M059J (cell line): ENCODE measurements around the gene C1QL4. TPM values are rescaled to one million over a fixed set of nuclear protein-coding genes. Genes with fewer than 3 reads are reported as not detected.
"Not testable (repeated sequence)": the region's sequence is repeated elsewhere in the genome, so short reads cannot be mapped to it uniquely, and the experiment has no call there.

Experiments used
- DNase-seq: peaks from one replicate; pipeline ENCODE4 v3.0.0-alpha.2; 2012; ENCODE audit warnings: low read depth
- total RNA-seq: library from RNA; depleted of rRNA; stranded (reverse); fragments of >200 nt; shearing (Covaris generic); gene quantifications from 2 replicates; pipeline ENCODE4 v1.2.3, GENCODE V29; 2014; rRNA removed

The C1QL4 gene
- total RNA-seq = 0.39 TPM in 1 of 2 replicates, not detected in the other

DNA sequence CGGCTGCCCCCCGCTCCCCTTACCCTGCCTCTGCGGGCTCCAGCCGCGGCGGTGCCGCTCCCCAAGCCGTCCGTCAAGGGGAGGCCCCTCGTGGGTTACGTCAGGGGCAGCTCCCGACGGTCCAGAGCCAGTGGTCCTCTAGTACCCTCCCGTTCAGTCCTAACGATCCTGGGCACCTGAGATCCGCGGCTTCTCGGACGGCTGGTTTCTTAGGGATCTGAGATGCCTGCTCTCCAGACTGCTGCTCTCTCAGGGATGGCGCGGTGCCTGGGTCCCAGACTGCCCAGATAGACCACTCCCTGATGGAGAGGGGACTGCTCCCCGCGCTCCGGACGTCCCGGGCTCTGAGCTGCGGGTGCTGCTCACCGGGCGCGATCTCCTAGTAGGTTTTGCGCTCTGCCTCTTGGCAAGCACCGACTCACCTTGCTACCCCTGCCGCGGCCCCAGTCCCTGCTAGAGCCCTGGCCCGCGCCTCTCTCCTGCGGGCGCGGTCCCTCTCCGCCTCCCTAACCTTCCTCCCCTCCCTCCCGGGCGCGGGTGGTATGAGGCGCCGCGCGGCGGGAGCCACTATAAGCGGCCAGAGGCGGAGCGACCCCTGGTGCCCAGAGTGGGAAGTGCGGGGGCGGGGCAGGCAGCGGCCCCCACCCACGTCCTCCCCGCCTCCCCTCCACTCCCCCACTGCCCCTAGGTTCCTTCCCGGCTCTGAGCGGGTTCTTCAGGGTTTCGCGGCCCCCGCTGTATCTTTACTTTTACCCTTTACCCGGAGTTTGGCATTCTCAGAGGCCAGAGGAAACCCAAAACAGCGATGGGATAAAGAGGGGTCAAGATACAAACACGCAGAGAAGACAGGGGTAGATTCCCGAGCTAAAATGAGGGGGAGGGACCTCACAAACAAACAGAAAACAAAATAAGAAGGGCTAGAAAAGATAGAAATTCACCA is at the start of gene C1QL4:
C1QL4 (minus strand) TSS at position 544 of the 940 bp plus-strand sequence. CDS start 711 bp downstream, outside the sequence.
- peak; percentile 62 for DNase-seq

- DNase-seq = not testable (repeated sequence)
These were observed 43.2 kb upstream of the C1QL4 start for GRCh38 chr12:49380184-49380583.

GRCh38 chr12:49377386-49377785 is 40.4 kb upstream of the C1QL4 start:
- DNase-seq = no peak

GRCh38 chr12:49375406-49375805 is 38.4 kb upstream of the C1QL4 start:
- DNase-seq = no peak

- DNase-seq = no peak
These were observed 33.6 kb upstream of the C1QL4 start for GRCh38 chr12:49370539-49370938.

GRCh38 chr12:49369411-49370145 is 32.6 kb upstream of the C1QL4 start:
- DNase-seq = peak; percentile 33

DNA sequence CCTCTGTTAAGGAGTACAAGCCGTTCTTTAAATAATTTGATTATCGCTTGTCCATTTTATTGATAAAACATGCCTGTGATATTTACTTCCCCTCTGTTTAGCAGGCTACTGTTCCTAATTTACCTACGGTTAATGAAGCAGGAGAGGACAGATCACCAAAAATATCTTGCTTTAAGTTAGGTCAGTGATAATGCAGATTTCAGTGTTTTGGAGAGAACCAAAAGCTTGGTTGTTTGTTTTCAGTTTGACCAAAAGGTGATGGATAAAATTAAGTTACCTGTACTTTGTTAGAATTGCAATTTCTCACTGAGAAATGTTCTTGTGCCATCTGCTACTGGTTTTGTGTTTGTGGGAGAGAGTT is 31.2 kb upstream of the C1QL4 start:
- no peak for DNase-seq

- peak; percentile 38 for DNase-seq
These were observed 30.6 kb upstream of the C1QL4 start, which contains the start of gene SPATS2 for GRCh38 chr12:49367381-49368239. Gene SPATS2, plus strand, starts transcription at chr12:49367462. Its CDS starts 93,551 bp downstream, at chr12:49461013.

DNA sequence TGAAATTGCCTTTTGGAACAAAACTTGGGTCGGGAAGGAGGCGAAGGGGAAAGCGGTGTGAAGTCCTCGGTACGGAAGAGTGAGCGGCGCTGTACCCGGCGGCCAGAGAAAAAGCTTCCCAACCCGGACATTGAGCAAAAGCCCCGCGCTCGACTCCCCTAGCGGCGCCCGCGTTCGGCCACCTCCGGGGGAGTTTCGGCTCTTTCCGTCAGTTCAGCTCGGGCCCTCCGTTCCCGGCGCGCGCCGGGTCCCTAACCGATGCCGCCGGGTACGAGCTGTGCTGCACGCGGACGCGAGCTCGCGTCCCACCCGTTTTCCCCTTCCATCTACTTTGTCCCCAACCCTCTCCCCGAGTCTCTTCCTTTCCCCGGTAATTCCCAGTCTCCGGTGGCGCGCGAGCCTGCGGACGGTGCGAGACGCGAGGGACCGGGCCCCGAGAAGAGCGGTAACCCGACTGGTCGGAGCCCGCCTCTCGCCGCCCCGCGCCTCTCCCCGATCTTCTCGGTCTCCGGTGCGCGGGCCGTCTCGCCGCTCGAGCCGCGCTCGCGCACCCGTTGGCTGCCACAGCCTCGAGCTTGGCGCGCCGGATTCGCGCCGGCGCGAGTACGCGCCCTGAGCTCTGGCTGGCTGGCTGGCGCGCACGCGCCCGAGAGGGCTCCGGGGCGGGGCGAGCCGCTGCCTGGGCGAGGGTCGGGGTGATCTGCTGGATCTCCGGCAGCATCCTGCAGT is 29.8 kb upstream of the C1QL4 start:
- DNase-seq = peak; percentile 92

- DNase-seq = no peak
These were observed 29.2 kb upstream of the C1QL4 start for GRCh38 chr12:49366096-49366651.

- DNase-seq = peak; percentile 93
These were observed 28.6 kb upstream of the C1QL4 start for GRCh38 chr12:49365542-49365941.

DNA sequence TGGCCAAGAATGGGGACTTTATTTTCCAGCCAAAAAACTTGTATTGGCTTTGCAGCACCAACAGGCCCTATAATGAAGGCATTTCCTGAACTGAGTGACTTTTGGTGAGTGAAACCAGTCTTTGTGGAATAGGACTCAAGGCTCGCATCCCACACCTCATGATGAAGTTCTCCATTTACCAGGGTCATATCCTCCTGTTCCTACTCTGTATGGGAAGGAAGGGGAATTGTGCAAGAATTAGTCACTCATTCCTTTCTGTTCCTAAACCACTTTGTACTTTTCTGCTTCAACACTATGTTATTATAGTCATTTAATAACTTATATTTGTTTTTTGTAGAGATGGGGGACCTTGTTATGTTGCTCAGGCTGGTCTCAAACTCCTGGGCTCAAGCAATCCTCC is 28.0 kb upstream of the C1QL4 start:
- peak; percentile 81 for DNase-seq

DNA sequence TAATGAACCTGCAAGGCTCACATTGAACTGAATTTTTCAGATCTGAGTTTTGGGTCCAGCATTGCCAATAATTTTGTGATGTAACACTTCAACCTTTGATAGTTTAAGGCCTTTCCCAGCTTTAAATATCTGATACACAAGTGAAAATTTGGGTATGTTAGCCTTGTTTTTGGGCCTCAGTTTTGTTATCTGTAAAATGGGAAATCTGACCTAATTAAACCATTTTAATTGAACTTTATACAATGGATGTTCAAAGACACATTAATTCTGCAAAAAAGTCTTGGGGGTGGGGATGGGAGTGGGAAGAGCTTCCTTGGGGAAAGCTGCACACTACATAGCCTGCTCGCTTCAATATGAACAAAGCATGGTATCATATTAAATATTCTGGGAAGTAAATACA is 25.1 kb upstream of the C1QL4 start:
- no peak for DNase-seq

DNA sequence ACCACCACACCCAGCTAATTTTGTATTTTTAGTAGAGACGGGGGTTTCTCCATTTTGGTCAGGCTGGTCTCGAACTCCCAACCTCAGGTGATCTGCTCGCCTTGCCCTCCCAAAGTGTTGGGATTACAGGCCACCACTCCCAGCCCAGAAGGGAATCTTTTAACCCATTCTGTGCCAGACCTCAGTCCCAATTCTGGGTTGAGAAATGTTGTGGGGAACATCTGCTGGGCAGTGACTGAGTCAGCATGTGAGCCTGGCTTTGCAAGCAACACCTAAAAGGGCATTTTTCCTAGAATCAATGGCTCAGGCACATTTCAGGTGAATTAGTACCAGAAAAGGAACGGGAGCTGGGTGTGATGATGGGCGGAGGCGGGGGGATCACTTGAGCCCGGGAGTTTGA is 22.7 kb upstream of the C1QL4 start:
- DNase-seq = no peak

DNA sequence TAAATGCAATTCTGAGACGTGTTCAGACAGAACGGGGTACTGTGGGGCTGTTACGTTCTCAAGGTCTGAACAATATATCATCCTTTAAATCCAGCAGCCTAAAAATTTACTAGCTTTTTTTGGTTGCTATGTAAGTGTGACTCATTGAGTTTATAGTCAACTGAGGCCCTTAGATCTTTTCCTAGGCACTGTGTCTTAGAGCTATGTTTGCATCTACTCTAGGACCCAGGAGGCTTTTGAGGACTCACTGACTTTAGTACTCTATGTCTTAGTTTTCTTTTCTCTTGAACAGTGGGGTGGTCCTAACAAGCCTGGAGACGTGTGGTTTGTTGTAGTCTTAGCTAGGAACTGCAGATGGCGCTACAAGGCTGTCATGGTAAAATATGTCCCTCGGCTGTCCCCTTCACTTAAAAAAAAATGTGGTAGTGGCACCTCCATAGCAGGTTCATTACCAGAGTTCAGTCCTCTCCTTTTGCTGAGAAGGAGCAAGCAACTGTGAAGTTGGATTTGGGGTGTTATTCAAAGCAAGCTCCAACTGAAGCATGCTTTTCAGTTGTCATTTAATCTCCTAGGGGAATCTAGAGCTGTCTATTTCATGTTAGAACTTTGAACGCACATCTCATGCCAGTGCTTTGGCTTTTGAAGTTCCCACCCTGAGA is 21.6 kb upstream of the C1QL4 start:
- DNase-seq = peak; percentile 64

DNA sequence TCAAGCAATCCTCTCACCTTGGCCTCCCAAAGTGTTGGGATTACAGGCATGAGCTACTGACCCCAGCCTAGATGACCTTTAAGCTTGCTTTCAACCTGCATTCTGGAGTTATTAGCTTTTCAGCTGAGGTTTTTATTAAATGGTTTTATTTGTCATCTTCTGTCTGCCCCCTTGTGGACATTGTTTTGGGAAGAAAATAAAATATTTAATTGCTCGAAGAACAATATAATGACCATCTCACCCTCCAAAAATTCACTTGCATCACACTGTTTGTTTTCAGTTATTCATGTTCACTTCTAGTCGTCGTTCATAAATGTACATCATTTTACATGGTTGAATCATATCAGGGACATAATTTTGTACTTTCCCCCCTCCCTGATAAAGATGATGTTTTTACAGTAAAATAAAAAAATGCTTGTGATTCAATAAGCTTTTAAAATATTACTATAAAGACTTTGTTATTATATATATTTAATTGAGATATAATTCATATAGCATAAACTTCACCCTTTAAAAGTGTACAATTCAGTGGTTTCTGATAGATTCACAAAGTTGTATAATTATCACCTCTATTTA is 20.2 kb upstream of the C1QL4 start:
- peak; percentile 58 for DNase-seq

DNA sequence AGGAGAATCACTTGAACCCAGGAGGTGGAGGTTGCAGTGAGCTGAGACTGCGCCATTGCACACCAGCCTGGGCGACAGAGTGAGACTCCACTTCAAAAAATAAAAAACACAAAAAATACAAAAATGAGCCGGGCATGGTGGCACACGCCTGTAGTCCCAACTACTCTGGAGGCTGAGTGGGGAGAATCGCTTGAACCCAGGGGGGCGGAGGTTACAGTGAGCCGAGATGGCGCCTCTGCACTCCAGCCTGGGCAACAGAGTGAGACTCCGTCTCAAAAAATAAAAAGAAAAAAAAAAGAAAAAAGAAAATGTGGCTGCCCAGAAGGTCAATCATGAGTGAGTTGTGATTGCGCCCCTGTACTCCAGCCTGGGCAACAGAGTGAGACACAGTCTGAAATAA is 18.9 kb upstream of the C1QL4 start:
- no peak for DNase-seq

GRCh38 chr12:49352351-49352750 is 15.4 kb upstream of the C1QL4 start:
- DNase-seq = no peak

- DNase-seq = no peak
These were observed 12.3 kb upstream of the C1QL4 start for GRCh38 chr12:49349266-49349665.

- DNase-seq = no peak
These were observed 11.8 kb upstream of the C1QL4 start for GRCh38 chr12:49348781-49349180.
